Loucy (cell line): ENCODE data around the gene NUP214.

Experiments used
- H2AFZ ChIP-seq: fragments of 200-600 bp; sonication (generic); 2 replicates; pipeline ENCODE4 v1.6.0; 2016; ENCODE audit warnings: antibody characterized with exemption, mild to moderate bottlenecking, low read length, moderate library complexity
- H3F3A ChIP-seq: fragments of 200-600 bp; 2 replicates; pipeline ENCODE4 v1.6.0; 2016; ENCODE audit warnings: antibody characterized with exemption, low read depth, mild to moderate bottlenecking
- H3K27me3 ChIP-seq: fragments of 200-600 bp; sonication (generic); 2 replicates; pipeline ENCODE4 v1.6.1; 2014; ENCODE audit warnings: low read length, mild to moderate bottlenecking; ENCODE audit not compliant: insufficient read depth, poor library complexity, severe bottlenecking
- H3K36me3 ChIP-seq: fragments of 200-600 bp; sonication (generic); 2 replicates; pipeline ENCODE4 v1.6.1; 2016; ENCODE audit warnings: low read length; ENCODE audit not compliant: insufficient read depth
- H3K4me1 ChIP-seq: fragments of 200-600 bp; sonication (generic); 2 replicates; pipeline ENCODE4 v1.5.1; 2014; ENCODE audit warnings: low read length, mild to moderate bottlenecking; ENCODE audit not compliant: insufficient read depth, poor library complexity, severe bottlenecking
- H3K4me2 ChIP-seq: fragments of 200-600 bp; sonication (generic); 2 replicates; pipeline ENCODE4 v1.6.0; 2014; ENCODE audit warnings: antibody characterized with exemption, low read length, low read depth, mild to moderate bottlenecking; ENCODE audit not compliant: poor library complexity, severe bottlenecking
- H3K4me3 ChIP-seq: fragments of 200-600 bp; sonication (generic); 2 replicates; pipeline ENCODE4 v1.5.1; 2014; ENCODE audit warnings: low read length, mild to moderate bottlenecking, mixed read lengths; ENCODE audit not compliant: poor library complexity, severe bottlenecking
- H3K79me2 ChIP-seq: fragments of 200-600 bp; sonication (generic); 2 replicates; pipeline ENCODE4 v1.6.1; 2014; ENCODE audit warnings: low read length; ENCODE audit not compliant: insufficient read depth
- H3K9ac ChIP-seq: fragments of 200-600 bp; sonication (generic); 2 replicates; pipeline ENCODE4 v1.6.0; 2014; ENCODE audit warnings: mild to moderate bottlenecking, low read depth, low read length, moderate library complexity; ENCODE audit not compliant: poor library complexity, severe bottlenecking
- H3K9me2 ChIP-seq: fragments of 200-600 bp; sonication (generic); replicated peaks from 2 replicates; pipeline ENCODE4 v1.6.1; 2016; ENCODE audit warnings: low read depth, low read length, mixed read lengths
- H3K9me3 ChIP-seq: fragments of 200-600 bp; sonication (generic); 2 replicates; pipeline ENCODE4 v1.6.1; 2014; ENCODE audit warnings: mild to moderate bottlenecking, antibody characterized with exemption, low read length, low read depth; ENCODE audit not compliant: insufficient read depth
- H4K20me1 ChIP-seq: fragments of 200-600 bp; sonication (generic); 2 replicates; pipeline ENCODE4 v1.6.0; 2014; ENCODE audit warnings: antibody characterized with exemption, low read length, mild to moderate bottlenecking; ENCODE audit not compliant: insufficient read depth, poor library complexity, severe bottlenecking
- EZH2phosphoT487 ChIP-seq: fragments of 200-600 bp; IDR thresholded peaks from 2 replicates; pipeline ENCODE4 v1.6.1; 2018; ENCODE audit warnings: antibody characterized with exemption, mild to moderate bottlenecking, moderate library complexity, borderline replicate concordance
- TF ChIP-seq, protein P1 (sequence below): fragments of 200-600 bp; sonication (generic); conservative IDR thresholded peaks from 2 replicates; pipeline ENCODE4 v1.5.1; 2014; ENCODE audit warnings: mild to moderate bottlenecking, antibody characterized with exemption, low read length

The NUP214 gene

GRCh38 chr9:131214876-131215275 is 89.5 kb downstream of the NUP214 start:
- Histone ChIP-seq H3K9me2 (no peaks in the 10 kb centered on the region), H2AFZ (no peak overlapping the region), H4K20me1 (no peaks in the 10 kb centered on the region), H3K4me2 (no peak overlapping the region), H3K9me3 (no peaks in the 10 kb centered on the region; the same call in 1 of the 2 replicates), H3K4me3 (no peak overlapping the region), H3K36me3 (peaks cover 64% of the 10 kb centered on the region; the same call in 1 of the 2 replicates), H3K79me2 (no peaks in the 10 kb centered on the region), H3K27me3 (no peaks in the 10 kb centered on the region), H3F3A (peaks cover under 1% of the 10 kb centered on the region; the same call in 1 of the 2 replicates), H3K4me1 (no peaks in the 10 kb centered on the region), H3K9ac (no peak overlapping the region)
- TF ChIP-seq, protein P1, sequence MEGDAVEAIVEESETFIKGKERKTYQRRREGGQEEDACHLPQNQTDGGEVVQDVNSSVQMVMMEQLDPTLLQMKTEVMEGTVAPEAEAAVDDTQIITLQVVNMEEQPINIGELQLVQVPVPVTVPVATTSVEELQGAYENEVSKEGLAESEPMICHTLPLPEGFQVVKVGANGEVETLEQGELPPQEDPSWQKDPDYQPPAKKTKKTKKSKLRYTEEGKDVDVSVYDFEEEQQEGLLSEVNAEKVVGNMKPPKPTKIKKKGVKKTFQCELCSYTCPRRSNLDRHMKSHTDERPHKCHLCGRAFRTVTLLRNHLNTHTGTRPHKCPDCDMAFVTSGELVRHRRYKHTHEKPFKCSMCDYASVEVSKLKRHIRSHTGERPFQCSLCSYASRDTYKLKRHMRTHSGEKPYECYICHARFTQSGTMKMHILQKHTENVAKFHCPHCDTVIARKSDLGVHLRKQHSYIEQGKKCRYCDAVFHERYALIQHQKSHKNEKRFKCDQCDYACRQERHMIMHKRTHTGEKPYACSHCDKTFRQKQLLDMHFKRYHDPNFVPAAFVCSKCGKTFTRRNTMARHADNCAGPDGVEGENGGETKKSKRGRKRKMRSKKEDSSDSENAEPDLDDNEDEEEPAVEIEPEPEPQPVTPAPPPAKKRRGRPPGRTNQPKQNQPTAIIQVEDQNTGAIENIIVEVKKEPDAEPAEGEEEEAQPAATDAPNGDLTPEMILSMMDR = no peak
- no peak for TF ChIP-seq EZH2phosphoT487

DNA sequence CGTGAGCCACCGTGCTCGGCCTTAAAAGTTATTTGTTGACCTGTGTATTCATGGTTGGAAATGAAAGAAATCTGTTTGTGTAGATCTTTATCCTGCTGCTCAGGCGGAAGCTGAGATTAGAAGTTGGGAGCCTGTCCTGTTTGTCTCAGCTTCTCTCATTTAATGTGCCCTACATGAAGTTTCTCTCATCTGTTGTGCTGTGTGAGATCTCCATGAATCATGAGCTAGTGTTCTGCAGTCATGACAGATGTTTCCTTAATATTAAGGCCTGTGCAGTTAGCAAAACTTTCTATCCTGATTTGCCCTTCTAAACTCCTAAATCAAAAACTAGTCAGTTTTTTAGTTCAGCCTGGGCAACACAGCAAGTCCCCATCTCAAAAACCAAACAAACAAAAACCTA is 91.4 kb downstream of the NUP214 start:
- H3K9me2 ChIP-seq = no peaks in the 10 kb centered on the region
- H3K9me3 ChIP-seq = no peaks in the 10 kb centered on the region; the same call in 1 of the 2 replicates
- H3K27me3 ChIP-seq = no peaks in the 10 kb centered on the region
- H3K4me2 ChIP-seq = no peak overlapping the region
- H3K79me2 ChIP-seq = no peaks in the 10 kb centered on the region
- no peak overlapping the region for H3K9ac ChIP-seq
- peaks cover 61% of the 10 kb centered on the region; the same call in 1 of the 2 replicates for H3K36me3 ChIP-seq
- H3F3A ChIP-seq = no peaks in the 10 kb centered on the region
- H2AFZ ChIP-seq = no peak overlapping the region
- TF ChIP-seq, protein P1 = no peak
- no peak for TF ChIP-seq EZH2phosphoT487
- no peaks in the 10 kb centered on the region for H3K4me1 ChIP-seq
- no peaks in the 10 kb centered on the region for H4K20me1 ChIP-seq
- no peak overlapping the region for H3K4me3 ChIP-seq

GRCh38 chr9:131217331-131218031 is 92.1 kb downstream of the NUP214 start:
- peaks cover 56% of the 10 kb centered on the region; the same call in 1 of the 2 replicates for H3K36me3 ChIP-seq
- H3K79me2 ChIP-seq = no peaks in the 10 kb centered on the region
- H4K20me1 ChIP-seq = no peaks in the 10 kb centered on the region

DNA sequence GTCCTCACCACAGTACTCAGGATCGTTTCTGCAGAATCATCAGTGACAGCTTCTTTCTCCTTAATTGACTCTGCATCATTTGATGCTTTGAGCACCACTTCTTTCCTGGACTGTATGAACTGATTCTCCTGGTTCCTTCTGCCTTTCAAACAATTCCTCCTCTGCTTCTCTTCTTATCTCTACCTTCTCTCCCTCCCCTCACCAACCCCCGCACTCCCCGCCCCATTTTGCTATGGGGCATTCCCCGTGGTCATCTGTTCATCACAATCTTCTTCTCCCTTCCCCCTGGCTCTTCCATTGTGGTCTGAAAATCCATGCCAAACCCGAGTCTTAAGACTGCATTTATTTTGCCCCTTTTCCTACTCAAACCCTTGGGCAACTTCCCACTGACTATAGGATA is 93.0 kb downstream of the NUP214 start:
- Histone ChIP-seq H3K4me2 (no peak overlapping the region), H3F3A (no peaks in the 10 kb centered on the region), H3K9me2 (no peaks in the 10 kb centered on the region), H3K36me3 (peaks cover 56% of the 10 kb centered on the region; the same call in 1 of the 2 replicates), H3K27me3 (no peaks in the 10 kb centered on the region), H4K20me1 (no peaks in the 10 kb centered on the region), H2AFZ (no peak overlapping the region), H3K4me3 (no peak overlapping the region), H3K79me2 (no peaks in the 10 kb centered on the region), H3K4me1 (no peaks in the 10 kb centered on the region), H3K9me3 (no peaks in the 10 kb centered on the region), H3K9ac (no peak overlapping the region)
- TF ChIP-seq, protein P1 = no peak
- no peak for TF ChIP-seq EZH2phosphoT487

More at GRCh38 chr9:131217331-131218031, 92.1 kb downstream of the NUP214 start:
- H3K4me1 ChIP-seq = no peaks in the 10 kb centered on the region
- H3K4me2 ChIP-seq = no peak overlapping the region
- H3K27me3 ChIP-seq = no peaks in the 10 kb centered on the region
- H3K9ac ChIP-seq = no peak overlapping the region
- H3K4me3 ChIP-seq = no peak overlapping the region
- no peaks in the 10 kb centered on the region for H3K9me2 ChIP-seq
- no peak for TF ChIP-seq EZH2phosphoT487
- no peaks in the 10 kb centered on the region for H3F3A ChIP-seq
- no peaks in the 10 kb centered on the region for H3K9me3 ChIP-seq
- no peak overlapping the region for H2AFZ ChIP-seq
